ENCODE measurements around the gene MARCHF3.

Gene MARCHF3

GRCh38 chr5:126995689-126996088 is 34.7 kb downstream of the MARCHF3 start:
- Histone ChIP-seq H3K4me1 (ENCODE audit: control insufficient read depth, insufficient read depth, low read length) (peaks cover 9% of the 10 kb centered on the region), H3K27me3 (replicated peaks; ENCODE audit: control insufficient read depth, insufficient read depth, low read length) (no peaks in the 10 kb centered on the region)
- no peak for DNase-seq (ENCODE audit: low read depth)

GRCh38 chr5:126995039-126995438 is 35.3 kb downstream of the MARCHF3 start:
- no peak for DNase-seq (ENCODE audit: low read depth)

More at GRCh38 chr5:126995689-126996088, 34.7 kb downstream of the MARCHF3 start:
- H3K9me3 ChIP-seq (ENCODE audit: control insufficient read depth, low read length) = no peaks in the 10 kb centered on the region
- no peaks in the 10 kb centered on the region for H3K36me3 ChIP-seq (ENCODE audit: control insufficient read depth, insufficient read depth, low read length, severe bottlenecking)
- H3K4me3 ChIP-seq (ENCODE audit: low read length) = no peak overlapping the region
- no peak overlapping the region for H3K9ac ChIP-seq (ENCODE audit: low read length)

GRCh38 chr5:126994485-126994884 is 35.9 kb downstream of the MARCHF3 start:
- Histone ChIP-seq H3K9ac (ENCODE audit: low read length) (no peak overlapping the region), H3K4me3 (ENCODE audit: low read length) (no peak overlapping the region), H3K4me1 (ENCODE audit: control insufficient read depth, insufficient read depth, low read length) (peaks cover 9% of the 10 kb centered on the region), H3K27me3 (replicated peaks; ENCODE audit: control insufficient read depth, insufficient read depth, low read length) (no peaks in the 10 kb centered on the region), H3K36me3 (ENCODE audit: control insufficient read depth, insufficient read depth, low read length, severe bottlenecking) (no peaks in the 10 kb centered on the region), H3K9me3 (ENCODE audit: control insufficient read depth, low read length) (no peaks in the 10 kb centered on the region)
- no peak for DNase-seq (ENCODE audit: low read depth)

More at GRCh38 chr5:126995039-126995438, 35.3 kb downstream of the MARCHF3 start:
- Histone ChIP-seq H3K9ac (ENCODE audit: low read length) (no peak overlapping the region), H3K9me3 (ENCODE audit: control insufficient read depth, low read length) (no peaks in the 10 kb centered on the region), H3K4me1 (ENCODE audit: control insufficient read depth, insufficient read depth, low read length) (peaks cover 9% of the 10 kb centered on the region), H3K4me3 (ENCODE audit: low read length) (no peak overlapping the region), H3K27me3 (replicated peaks; ENCODE audit: control insufficient read depth, insufficient read depth, low read length) (no peaks in the 10 kb centered on the region), H3K36me3 (ENCODE audit: control insufficient read depth, insufficient read depth, low read length, severe bottlenecking) (no peaks in the 10 kb centered on the region)

- DNase-seq (ENCODE audit: low read depth) = no peak
- Histone ChIP-seq H3K4me3 (ENCODE audit: low read length) (no peak overlapping the region), H3K9ac (ENCODE audit: low read length) (no peak overlapping the region), H3K27me3 (replicated peaks; ENCODE audit: control insufficient read depth, insufficient read depth, low read length) (no peaks in the 10 kb centered on the region), H3K36me3 (ENCODE audit: control insufficient read depth, insufficient read depth, low read length, severe bottlenecking) (no peaks in the 10 kb centered on the region), H3K9me3 (ENCODE audit: control insufficient read depth, low read length) (no peaks in the 10 kb centered on the region), H3K4me1 (ENCODE audit: control insufficient read depth, insufficient read depth, low read length) (no peaks in the 10 kb centered on the region)
Observed at GRCh38 chr5:126988021-126988569, 42.3 kb downstream of the MARCHF3 start.

GRCh38 chr5:126987271-126987899 is 43.0 kb downstream of the MARCHF3 start:
- H3K4me3 ChIP-seq (ENCODE audit: low read length) = no peak overlapping the region
- no peaks in the 10 kb centered on the region for H3K36me3 ChIP-seq (ENCODE audit: control insufficient read depth, insufficient read depth, low read length, severe bottlenecking)
- H3K27me3 ChIP-seq (replicated peaks; ENCODE audit: control insufficient read depth, insufficient read depth, low read length) = peaks cover 5% of the 10 kb centered on the region
- no peaks in the 10 kb centered on the region for H3K4me1 ChIP-seq (ENCODE audit: control insufficient read depth, insufficient read depth, low read length)
- no peak for DNase-seq (ENCODE audit: low read depth)
- no peaks in the 10 kb centered on the region for H3K9me3 ChIP-seq (ENCODE audit: control insufficient read depth, low read length)
- H3K9ac ChIP-seq (ENCODE audit: low read length) = no peak overlapping the region

GRCh38 chr5:126984632-126985031 is 45.7 kb downstream of the MARCHF3 start:
- Histone ChIP-seq H3K36me3 (ENCODE audit: control insufficient read depth, insufficient read depth, low read length, severe bottlenecking) (no peaks in the 10 kb centered on the region), H3K4me3 (ENCODE audit: low read length) (no peak overlapping the region), H3K4me1 (ENCODE audit: control insufficient read depth, insufficient read depth, low read length) (no peaks in the 10 kb centered on the region), H3K9ac (ENCODE audit: low read length) (no peak overlapping the region), H3K27me3 (replicated peaks; ENCODE audit: control insufficient read depth, insufficient read depth, low read length) (peaks cover 5% of the 10 kb centered on the region), H3K9me3 (ENCODE audit: control insufficient read depth, low read length) (no peaks in the 10 kb centered on the region)
- DNase-seq (ENCODE audit: low read depth) = no peak

GRCh38 chr5:126983874-126984266 is 46.5 kb downstream of the MARCHF3 start:
- Histone ChIP-seq H3K4me1 (ENCODE audit: control insufficient read depth, insufficient read depth, low read length) (no peaks in the 10 kb centered on the region), H3K9ac (ENCODE audit: low read length) (no peak overlapping the region), H3K36me3 (ENCODE audit: control insufficient read depth, insufficient read depth, low read length, severe bottlenecking) (no peaks in the 10 kb centered on the region), H3K27me3 (replicated peaks; ENCODE audit: control insufficient read depth, insufficient read depth, low read length) (peaks cover 5% of the 10 kb centered on the region), H3K4me3 (ENCODE audit: low read length) (no peak overlapping the region), H3K9me3 (ENCODE audit: control insufficient read depth, low read length) (no peaks in the 10 kb centered on the region)
- DNase-seq (ENCODE audit: low read depth) = no peak

GRCh38 chr5:126982926-126983873 is 47.2 kb downstream of the MARCHF3 start:
- no peaks in the 10 kb centered on the region for H3K9me3 ChIP-seq (ENCODE audit: control insufficient read depth, low read length)
- H3K36me3 ChIP-seq (ENCODE audit: control insufficient read depth, insufficient read depth, low read length, severe bottlenecking) = no peaks in the 10 kb centered on the region
- H3K4me3 ChIP-seq (ENCODE audit: low read length) = no peak overlapping the region
- H3K9ac ChIP-seq (ENCODE audit: low read length) = no peak overlapping the region
- no peaks in the 10 kb centered on the region for H3K4me1 ChIP-seq (ENCODE audit: control insufficient read depth, insufficient read depth, low read length)
- no peak for DNase-seq (ENCODE audit: low read depth)
- peaks cover 5% of the 10 kb centered on the region for H3K27me3 ChIP-seq (replicated peaks; ENCODE audit: control insufficient read depth, insufficient read depth, low read length)

- H3K27me3 ChIP-seq (replicated peaks; ENCODE audit: control insufficient read depth, insufficient read depth, low read length) = peaks cover 5% of the 10 kb centered on the region
- H3K4me1 ChIP-seq (ENCODE audit: control insufficient read depth, insufficient read depth, low read length) = no peaks in the 10 kb centered on the region
- no peak overlapping the region for H3K4me3 ChIP-seq (ENCODE audit: low read length)
- H3K9me3 ChIP-seq (ENCODE audit: control insufficient read depth, low read length) = no peaks in the 10 kb centered on the region
- H3K36me3 ChIP-seq (ENCODE audit: control insufficient read depth, insufficient read depth, low read length, severe bottlenecking) = no peaks in the 10 kb centered on the region
- H3K9ac ChIP-seq (ENCODE audit: low read length) = no peak overlapping the region
- no peak for DNase-seq (ENCODE audit: low read depth)
Observed at GRCh38 chr5:126982202-126982601, 48.2 kb downstream of the MARCHF3 start.

GRCh38 chr5:126981701-126982100 is 48.7 kb downstream of the MARCHF3 start:
- no peak overlapping the region for H3K4me3 ChIP-seq (ENCODE audit: low read length)
- no peaks in the 10 kb centered on the region for H3K36me3 ChIP-seq (ENCODE audit: control insufficient read depth, insufficient read depth, low read length, severe bottlenecking)
- no peaks in the 10 kb centered on the region for H3K4me1 ChIP-seq (ENCODE audit: control insufficient read depth, insufficient read depth, low read length)
- DNase-seq (ENCODE audit: low read depth) = no peak
- no peak overlapping the region for H3K9ac ChIP-seq (ENCODE audit: low read length)
- no peaks in the 10 kb centered on the region for H3K9me3 ChIP-seq (ENCODE audit: control insufficient read depth, low read length)
- H3K27me3 ChIP-seq (replicated peaks; ENCODE audit: control insufficient read depth, insufficient read depth, low read length) = peaks cover 8% of the 10 kb centered on the region

- H3K9me3 ChIP-seq (ENCODE audit: control insufficient read depth, low read length) = no peaks in the 10 kb centered on the region
- H3K9ac ChIP-seq (ENCODE audit: low read length) = no peak overlapping the region
- no peak overlapping the region for H3K4me3 ChIP-seq (ENCODE audit: low read length)
- H3K36me3 ChIP-seq (ENCODE audit: control insufficient read depth, insufficient read depth, low read length, severe bottlenecking) = no peaks in the 10 kb centered on the region
- H3K27me3 ChIP-seq (replicated peaks; ENCODE audit: control insufficient read depth, insufficient read depth, low read length) = peaks cover 13% of the 10 kb centered on the region
- H3K4me1 ChIP-seq (ENCODE audit: control insufficient read depth, insufficient read depth, low read length) = no peaks in the 10 kb centered on the region
- no peak for DNase-seq (ENCODE audit: low read depth)
Observed at GRCh38 chr5:126981222-126981621, 49.1 kb downstream of the MARCHF3 start.
